Gastroesophageal sphincter (tissue), 3 donors: ENCODE results near the gene GHRL.

Experiments used
- POLR2A ChIP-seq, 2 donors: fragments of 450-650 bp; IDR thresholded peaks; one replicate each; pipeline ENCODE4 v1.6.1; 2017; ENCODE audit warnings: antibody characterized with exemption in 2 of 2, mild to moderate bottlenecking in 2 of 2, moderate library complexity in 1 of 2
- TF ChIP-seq, protein P1 (sequence below), 4 experiments: fragments of 200-600 bp in 2 of 4; fragments of 450-650 bp in 2 of 4; sonication (generic) in 1 of 4; IDR thresholded peaks; one replicate each; pipeline ENCODE4 v1.5.1; 2017 to 2019; ENCODE audit warnings: antibody characterized with exemption in 4 of 4, mild to moderate bottlenecking in 2 of 4, moderate library complexity in 2 of 4

DNA sequence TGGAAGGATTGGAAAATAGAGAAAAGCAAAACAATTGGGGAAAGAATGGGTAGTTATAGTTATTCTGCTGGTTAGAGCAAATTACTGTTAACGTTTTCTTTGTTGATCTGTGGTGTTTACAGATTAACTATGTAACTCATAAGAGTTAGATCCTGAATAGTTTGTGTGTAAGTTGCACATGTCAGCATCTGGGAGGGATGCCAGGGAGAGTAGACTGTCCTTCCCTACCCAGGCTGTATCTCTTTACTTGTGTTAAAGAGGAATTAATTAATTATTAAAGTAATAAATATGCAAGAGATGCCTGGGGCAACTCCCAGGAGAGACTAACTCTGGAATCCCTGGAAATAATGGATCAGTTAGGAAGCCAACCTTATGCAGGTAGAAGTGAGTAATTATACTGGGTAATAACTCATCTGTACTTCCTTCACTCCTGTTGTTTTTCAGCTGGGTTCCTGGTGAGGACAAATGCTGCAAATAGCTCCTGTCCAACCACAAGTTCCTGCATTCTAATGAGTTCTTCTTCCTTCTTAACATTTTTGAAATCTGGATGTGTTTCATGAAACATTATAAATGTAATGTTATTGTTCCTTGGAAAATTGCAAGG lies 18.9 kb downstream of the GHRL start:
- TF ChIP-seq POLR2A (IDR thresholded peaks at IDR 0.05): no peak
- TF ChIP-seq, protein P1, sequence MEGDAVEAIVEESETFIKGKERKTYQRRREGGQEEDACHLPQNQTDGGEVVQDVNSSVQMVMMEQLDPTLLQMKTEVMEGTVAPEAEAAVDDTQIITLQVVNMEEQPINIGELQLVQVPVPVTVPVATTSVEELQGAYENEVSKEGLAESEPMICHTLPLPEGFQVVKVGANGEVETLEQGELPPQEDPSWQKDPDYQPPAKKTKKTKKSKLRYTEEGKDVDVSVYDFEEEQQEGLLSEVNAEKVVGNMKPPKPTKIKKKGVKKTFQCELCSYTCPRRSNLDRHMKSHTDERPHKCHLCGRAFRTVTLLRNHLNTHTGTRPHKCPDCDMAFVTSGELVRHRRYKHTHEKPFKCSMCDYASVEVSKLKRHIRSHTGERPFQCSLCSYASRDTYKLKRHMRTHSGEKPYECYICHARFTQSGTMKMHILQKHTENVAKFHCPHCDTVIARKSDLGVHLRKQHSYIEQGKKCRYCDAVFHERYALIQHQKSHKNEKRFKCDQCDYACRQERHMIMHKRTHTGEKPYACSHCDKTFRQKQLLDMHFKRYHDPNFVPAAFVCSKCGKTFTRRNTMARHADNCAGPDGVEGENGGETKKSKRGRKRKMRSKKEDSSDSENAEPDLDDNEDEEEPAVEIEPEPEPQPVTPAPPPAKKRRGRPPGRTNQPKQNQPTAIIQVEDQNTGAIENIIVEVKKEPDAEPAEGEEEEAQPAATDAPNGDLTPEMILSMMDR (IDR thresholded peaks at IDR 0.05): no peak
